ENCODE results near the gene KCNH1.

GRCh38 chr1:210633636-210634035 is 500.3 kb downstream of the KCNH1 start:
- no peak for TF ChIP-seq POLR2A (IDR thresholded peaks at IDR 0.05; ENCODE audit: extremely low read depth, insufficient read length)
- TF ChIP-seq CTCF (IDR thresholded peaks at IDR 0.05; ENCODE audit: low read depth, low read length): no peak
